H1 (cell line): ENCODE data around the gene MAP3K3. TPM values are rescaled to one million over a fixed set of nuclear protein-coding genes. Genes with fewer than 3 reads are reported as not detected.

Source experiments
- CTCF ChIA-PET: fragments of 300-600 bp; sonication (Branson Sonifier 250); formaldehyde crosslinking; loops from one replicate; lab custom pipeline; 2021; ENCODE audit not compliant: partially characterized antibody; lab: Charles Lee
- POLR2A ChIA-PET: fragments of 300-600 bp; sonication (Branson Sonifier 250); formaldehyde crosslinking; loops from one replicate; lab custom pipeline; 2021; ENCODE audit warnings: inconsistent platforms; ENCODE audit not compliant: partially characterized antibody; lab: Charles Lee
- DNase-seq, 2 experiments: peaks; one replicate each; pipeline versions ENCODE4 v3.0.0 to v3.0.0-alpha.2; 2010 to 2022; ENCODE audit warnings: low spot score in 2 of 2, low read depth in 1 of 2, mixed read lengths in 1 of 2
- FAIRE-seq: peaks from 2 replicates; lab custom pipeline; 2011; peaks lifted over from hg19 to GRCh38; lab: Jason Lieb, UNC
- H2AFZ ChIP-seq: 2 replicates; pipeline ENCODE4 v1.8.1; 2012; ENCODE audit warnings: low read length, inconsistent platforms
- H2AK5ac ChIP-seq: 2 replicates; pipeline ENCODE4 v1.6.1; 2013; ENCODE audit warnings: low read depth, low read length
- H2BK120ac ChIP-seq: replicated peaks from 2 replicates; pipeline ENCODE3; 2013; ENCODE audit warnings: low read depth, low read length, inconsistent platforms
- H2BK12ac ChIP-seq: 2 replicates; pipeline ENCODE4 v1.6.1; 2013; ENCODE audit warnings: low read depth, low read length
- H2BK15ac ChIP-seq: 2 replicates; pipeline ENCODE4 v1.6.1; 2013; ENCODE audit warnings: low read length
- H2BK20ac ChIP-seq: 2 replicates; pipeline ENCODE4 v1.6.1; 2013; ENCODE audit warnings: low read length
- H2BK5ac ChIP-seq: 2 replicates; pipeline ENCODE4 v1.6.1; 2013; ENCODE audit warnings: low read depth, low read length
- H3K14ac ChIP-seq: 2 replicates; pipeline ENCODE4 v1.6.1; 2013; ENCODE audit warnings: inconsistent platforms; ENCODE audit not compliant: insufficient read length
- H3K18ac ChIP-seq: 2 replicates; pipeline ENCODE4 v1.6.1; 2013; ENCODE audit warnings: low read length; ENCODE audit errors: extremely low read depth
- H3K23ac ChIP-seq: 2 replicates; pipeline ENCODE4 v1.6.1; 2013; ENCODE audit warnings: inconsistent platforms; ENCODE audit not compliant: insufficient read length
- H3K23me2 ChIP-seq: 2 replicates; pipeline ENCODE4 v1.6.1; 2013; ENCODE audit warnings: low read depth, low read length
- H3K27ac ChIP-seq: 2 replicates; pipeline ENCODE4 v1.6.1; 2011; ENCODE audit warnings: low read depth, low read length, inconsistent platforms
- H3K27me3 ChIP-seq, 4 experiments: replicated peaks in 1 of 4; 1 replicate in 1 of 4; 2 replicates in 3 of 4; pipeline versions ENCODE4 v1.6.1 to v1.8.1; 2011 to 2013; ENCODE audit warnings: low read length in 3 of 4, mild to moderate bottlenecking in 3 of 4, inconsistent platforms in 2 of 4, mixed read lengths in 2 of 4, moderate library complexity in 1 of 4; ENCODE audit not compliant: control insufficient read depth in 3 of 4, insufficient read depth in 3 of 4; ENCODE audit errors: extremely low read depth in 1 of 4
- H3K36me3 ChIP-seq, 4 experiments: 2 replicates each; pipeline versions ENCODE4 v1.6.1 to v1.8.1; 2011 to 2013; ENCODE audit warnings: mild to moderate bottlenecking in 4 of 4, low read length in 3 of 4, moderate library complexity in 2 of 4, control low read depth in 1 of 4, inconsistent platforms in 1 of 4; ENCODE audit not compliant: insufficient read depth in 4 of 4, control insufficient read depth in 2 of 4
- H3K4ac ChIP-seq: replicated peaks from 2 replicates; pipeline ENCODE3; 2013; ENCODE audit warnings: low read length, low read depth, mixed read lengths, inconsistent platforms; ENCODE audit not compliant: insufficient read length
- H3K4me1 ChIP-seq, 4 experiments: replicated peaks in 1 of 4; 1 replicate in 1 of 4; 2 replicates in 3 of 4; pipeline versions ENCODE4 v1.6.1 to v1.8.1; 2011 to 2013; ENCODE audit warnings: low read length in 3 of 4, inconsistent platforms in 2 of 4, mixed read lengths in 1 of 4; ENCODE audit not compliant: insufficient read depth in 4 of 4, control insufficient read depth in 3 of 4
- H3K4me2 ChIP-seq, 2 experiments: 2 replicates each; pipeline versions ENCODE4 v1.6.1 to v1.8.1; 2011 to 2013; ENCODE audit warnings: low read depth in 2 of 2, low read length in 2 of 2, control low read depth in 1 of 2, inconsistent platforms in 1 of 2, mild to moderate bottlenecking in 1 of 2; ENCODE audit not compliant: insufficient read depth in 1 of 2
- H3K4me3 ChIP-seq, 4 experiments: fragments of 200-600, 300-600 bp in 1 of 4; sonication (generic), shearing (Covaris generic), sonication (Bioruptor Twin) in 1 of 4; 2 replicates each; pipeline versions ENCODE4 v1.5.1 to v1.8.1; 2011 to 2016; ENCODE audit warnings: low read length in 4 of 4, low read depth in 3 of 4, control low read depth in 2 of 4, inconsistent platforms in 2 of 4, mild to moderate bottlenecking in 2 of 4, mixed read lengths in 1 of 4, moderate library complexity in 1 of 4; ENCODE audit not compliant: insufficient read depth in 2 of 4; ENCODE audit errors: extremely low read depth in 1 of 4
- H3K56ac ChIP-seq: replicated peaks from 2 replicates; pipeline ENCODE3; 2013; ENCODE audit warnings: low read depth, mild to moderate bottlenecking, mixed read lengths, low read length, inconsistent platforms; ENCODE audit not compliant: insufficient read length
- H3K79me1 ChIP-seq: 2 replicates; pipeline ENCODE4 v1.6.1; 2013; ENCODE audit warnings: low read depth, low read length, control low read depth
- H3K79me2 ChIP-seq, 2 experiments: 2 replicates each; pipeline versions ENCODE4 v1.6.1 to v1.8.1; 2012 to 2013; ENCODE audit warnings: low read length in 2 of 2, mild to moderate bottlenecking in 2 of 2, inconsistent platforms in 1 of 2; ENCODE audit not compliant: insufficient read depth in 2 of 2, control insufficient read depth in 1 of 2
- H3K9ac ChIP-seq, 4 experiments: replicated peaks in 1 of 4; 1 replicate in 1 of 4; 2 replicates in 3 of 4; pipeline versions ENCODE4 v1.6.1 to v1.8.1; 2011 to 2013; ENCODE audit warnings: low read depth in 3 of 4, low read length in 3 of 4, control low read depth in 2 of 4, mild to moderate bottlenecking in 2 of 4, moderate library complexity in 2 of 4, inconsistent platforms in 1 of 4; ENCODE audit errors: extremely low read depth in 1 of 4
- H3K9me3 ChIP-seq, 2 experiments: 2 replicates each; pipeline versions ENCODE4 v1.6.1 to v1.8.1; 2012 to 2013; ENCODE audit warnings: mild to moderate bottlenecking in 2 of 2, moderate library complexity in 2 of 2, control low read depth in 1 of 2, inconsistent platforms in 1 of 2, low read depth in 1 of 2, low read length in 1 of 2, mixed read lengths in 1 of 2; ENCODE audit not compliant: insufficient read depth in 2 of 2
- H4K20me1 ChIP-seq, 2 experiments: replicated peaks in 1 of 2; 2 replicates each; pipeline versions ENCODE3 to v1.8.1; 2011 to 2013; ENCODE audit warnings: inconsistent platforms in 2 of 2, low read length in 2 of 2, mild to moderate bottlenecking in 1 of 2; ENCODE audit not compliant: insufficient read depth in 2 of 2, control insufficient read depth in 1 of 2
- H4K5ac ChIP-seq: 2 replicates; pipeline ENCODE4 v1.6.1; 2013; ENCODE audit warnings: low read length, low read depth, mixed read lengths, inconsistent platforms; ENCODE audit not compliant: insufficient read length
- H4K8ac ChIP-seq: 2 replicates; pipeline ENCODE4 v1.8.0; 2013; ENCODE audit warnings: mild to moderate bottlenecking, moderate library complexity, low read length, inconsistent platforms; ENCODE audit not compliant: insufficient read depth; ENCODE audit errors: extremely low read depth
- H4K91ac ChIP-seq: replicated peaks from 2 replicates; pipeline ENCODE3; 2013; ENCODE audit warnings: low read length, mixed read lengths, inconsistent platforms; ENCODE audit not compliant: insufficient read length
- CTBP2 ChIP-seq: IDR thresholded peaks from 2 replicates; pipeline ENCODE4 v1.7.0; 2011; ENCODE audit warnings: borderline replicate concordance, mild to moderate bottlenecking, moderate library complexity, mixed read lengths, low read length; ENCODE audit not compliant: insufficient read depth, insufficient read length
- POU5F1 ChIP-seq: IDR thresholded peaks from 2 replicates; pipeline ENCODE4 v1.6.1; 2011; ENCODE audit warnings: low read depth, mild to moderate bottlenecking, low read length, moderate library complexity
- WGBS, 2 experiments: shearing (Covaris generic) in 1 of 2; methylation state at CpG; one replicate each; pipeline versions ENCODE4 v1.1.6 to v1.1.7; 2013 to 2015; ENCODE audit warnings: low lambda C conversion rate in 2 of 2, mixed read lengths in 2 of 2, inconsistent platforms in 1 of 2, low coverage in 1 of 2, missing lambda C conversion rate in 1 of 2; ENCODE audit not compliant: insufficient replicate concordance in 2 of 2, insufficient coverage in 1 of 2, insufficient read length in 1 of 2; ENCODE audit errors: extremely low coverage in 1 of 2, missing lambda C conversion rate in 1 of 2; 5-methylcytosine and 5-hydroxymethylcytosine counted together
- polyA plus RNA-seq, 7 experiments: library from polyadenylated mRNA; depleted of rRNA in 3 of 7; stranded (reverse) in 5 of 7; unstranded in 2 of 7; fragments of >200 nt in 5 of 7; fragments of 200-250 nt in 2 of 7; gene quantifications; 1 replicate in 5 of 7; 2 replicates in 1 of 7; 4 replicates in 1 of 7; pipeline versions ENCODE4 v1.2.1 to v1.2.3, GENCODE V29; 2011 to 2013; ENCODE audit warnings: missing spikeins in 2 of 7, mixed read lengths in 2 of 7
- total RNA-seq: library from RNA; stranded (reverse); fragmentation: NEBNext Ultra II Directional; extraction: Animal tissue kit (Norgen Biotek cat#: 25700); gene quantifications from 2 replicates; pipeline ENCODE4 v1.2.1, GENCODE V29; 2021

The MAP3K3 gene
- total and polyA plus RNA-seq, 2 of the 8 experiments (the other 6 are each of a cell fraction or from before 2014, with no cell fraction given): 10.3 to 21.0 TPM

DNA sequence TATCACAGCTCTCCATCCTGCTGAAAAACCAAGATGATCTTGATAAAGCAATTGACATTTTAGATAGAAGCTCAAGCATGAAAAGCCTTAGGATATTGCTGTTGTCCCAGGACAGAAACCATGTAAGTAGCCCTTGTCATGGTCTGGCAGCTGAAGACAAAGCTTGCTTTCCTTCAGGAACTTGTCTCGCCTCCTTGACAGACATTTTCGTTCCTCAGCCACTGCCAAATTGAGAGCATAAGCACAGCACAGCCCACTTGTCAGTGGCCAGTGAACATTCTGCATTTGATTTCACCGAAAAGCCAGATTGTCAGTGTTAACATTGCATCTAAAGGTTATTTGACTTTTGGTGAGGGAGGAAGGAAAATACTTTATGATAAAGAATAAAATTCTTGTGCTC lies 35.6 kb downstream of the MAP3K3 start:
- Histone ChIP-seq H3K14ac (no peak overlapping the region), H3K27ac (no peak overlapping the region), H4K5ac (no peak overlapping the region), H4K20me1 (peaks cover 0 to 2% of the 10 kb centered on the region in 2 experiments), H2BK120ac (no peak overlapping the region), H3K23ac (no peak overlapping the region), H3K18ac (no peak overlapping the region), H2BK5ac (no peak overlapping the region), H3K79me1 (no peaks in the 10 kb centered on the region), H3K4me1 (no peaks in the 10 kb centered on the region), H3K9me3 (no peaks in the 10 kb centered on the region), H2BK15ac (no peak overlapping the region), H2AK5ac (no peak overlapping the region), H3K4me3 (no peak overlapping the region), H4K91ac (no peak overlapping the region), H2BK20ac (no peak overlapping the region), H2AFZ (no peak overlapping the region), H4K8ac (no peak overlapping the region), H3K23me2 (no peaks in the 10 kb centered on the region), H2BK12ac (no peak overlapping the region), H3K56ac (no peak overlapping the region), H3K9ac (no peak overlapping the region), H3K36me3 (peaks cover 0 to 9% (median 6%) of the 10 kb centered on the region in 4 experiments; a peak in 5 of 8 replicates), H3K27me3 (no peaks in the 10 kb centered on the region), H3K79me2 (no peaks in the 10 kb centered on the region), H3K4ac (no peak overlapping the region), H3K4me2 (no peak overlapping the region)
- TF ChIP-seq CTBP2 (no peak), POU5F1 (no peak)
- POLR2A ChIA-PET: interaction anchor here (0.6 to 1.2 kb wide), 2 partner anchors 9 to 36 kb away, joined by 3 read pairs; partner anchors contain the start of gene MAP3K3
- FAIRE-seq: no peak
- WGBS, 2 experiments: 81% methylated on average over 3 of the region's 3 CpGs; no CpG with 5 or more reads in 1 of the 2 experiments
- CTCF ChIA-PET: interaction anchor here (1.0 kb wide), 1 partner anchor 222 kb away, joined by 3 read pairs; no protein-coding TSS in a partner anchor
- no peak for DNase-seq
